Endothelial cell (in vitro differentiated cells): ENCODE measurements around the gene LEMD2. TPM values are rescaled to one million over a fixed set of nuclear protein-coding genes. Genes with fewer than 3 reads are reported as not detected.
A peak's percentile ranks its signal among the peaks of the same experiment; 100 is the strongest.

Experiments used
- DNase-seq: peaks from one replicate; pipeline ENCODE4 v3.0.0; 2021; ENCODE audit warnings: low spot score
- H3K27ac Mint-ChIP-seq: one replicate; pipeline ENCODE4 v1.8.0; 2021; ENCODE audit warnings: mixed read lengths, inconsistent platforms; ENCODE audit not compliant: unreplicated experiment
- H3K27me3 Mint-ChIP-seq: one replicate; pipeline ENCODE4 v1.8.0; 2021; ENCODE audit warnings: mild to moderate bottlenecking, moderate library complexity, mixed read lengths, inconsistent platforms; ENCODE audit not compliant: unreplicated experiment
- H3K36me3 Mint-ChIP-seq: one replicate; pipeline ENCODE4 v1.8.0; 2021; ENCODE audit warnings: mild to moderate bottlenecking, low read depth, mixed read lengths, inconsistent platforms; ENCODE audit not compliant: unreplicated experiment
- H3K4me1 Mint-ChIP-seq: one replicate; pipeline ENCODE4 v1.8.0; 2021; ENCODE audit warnings: mild to moderate bottlenecking, mixed read lengths, inconsistent platforms; ENCODE audit not compliant: unreplicated experiment
- H3K4me3 Mint-ChIP-seq: one replicate; pipeline ENCODE4 v1.8.0; 2021; ENCODE audit warnings: mild to moderate bottlenecking, mixed read lengths, inconsistent platforms; ENCODE audit not compliant: unreplicated experiment
- H3K9me3 Mint-ChIP-seq: one replicate; pipeline ENCODE4 v1.8.0; 2021; ENCODE audit warnings: mixed read lengths, inconsistent platforms; ENCODE audit not compliant: unreplicated experiment
- total RNA-seq: library from RNA; stranded (reverse); fragmentation: NEBNext Ultra II Directional; extraction: Animal tissue kit (Norgen Biotek cat#: 25700); gene quantifications from one replicate; pipeline ENCODE4 v1.2.1, GENCODE V29; 2021; ENCODE audit not compliant: unreplicated experiment
- TF ChIP-seq, protein P1 (sequence below): fragments of 200-600 bp; sonication (generic); IDR thresholded peaks from one replicate; pipeline ENCODE4 v1.5.0; 2021; ENCODE audit warnings: antibody characterized with exemption; ENCODE audit not compliant: unreplicated experiment

The LEMD2 gene
- total RNA-seq, 1 donor from 2014 or later, result 105 TPM

DNA sequence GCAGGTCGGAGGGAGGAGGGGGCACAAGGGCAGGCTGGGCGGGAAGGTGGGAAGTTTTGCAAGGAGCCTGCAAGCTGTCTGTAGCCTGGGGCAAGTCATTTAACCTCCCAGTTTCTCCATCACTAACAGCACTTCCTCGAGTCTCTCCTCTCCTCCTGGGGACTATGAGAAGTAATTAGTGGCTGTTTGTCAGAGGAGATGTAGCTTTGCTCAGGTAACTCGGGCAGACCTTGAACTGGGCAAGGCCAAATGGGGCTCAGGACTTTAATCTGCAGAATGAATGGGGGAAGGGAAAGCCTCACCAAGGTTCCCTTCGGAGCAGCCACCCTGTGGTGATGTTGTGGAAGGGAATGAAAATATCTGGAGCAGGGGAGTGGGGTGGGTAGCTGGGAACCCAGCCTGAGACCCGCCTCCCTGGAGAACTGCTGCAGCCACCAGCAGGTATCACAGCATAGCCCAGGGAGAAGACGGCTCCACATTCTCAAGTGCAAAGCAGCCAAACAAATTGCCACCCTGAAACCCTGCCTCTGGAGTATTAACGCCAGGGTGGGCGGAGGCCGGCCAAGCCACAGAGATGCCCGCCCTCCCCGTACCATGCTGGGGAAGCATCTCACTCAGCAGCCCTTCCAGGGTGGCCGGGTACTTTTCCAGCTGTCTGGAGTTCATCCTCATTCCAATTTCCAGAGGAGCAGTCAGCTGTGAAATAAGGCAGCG is 6.1 kb upstream of the LEMD2 start:
- Mint-ChIP-seq H3K36me3 (no peaks in the 10 kb centered on the region), H3K9me3 (no peaks in the 10 kb centered on the region), H3K27ac (no peak overlapping the region), H3K4me3 (no peak overlapping the region), H3K27me3 (peaks cover 8% of the 10 kb centered on the region), H3K4me1 (peaks cover 22% of the 10 kb centered on the region)
- DNase-seq, result no peak
- TF ChIP-seq, protein P1, sequence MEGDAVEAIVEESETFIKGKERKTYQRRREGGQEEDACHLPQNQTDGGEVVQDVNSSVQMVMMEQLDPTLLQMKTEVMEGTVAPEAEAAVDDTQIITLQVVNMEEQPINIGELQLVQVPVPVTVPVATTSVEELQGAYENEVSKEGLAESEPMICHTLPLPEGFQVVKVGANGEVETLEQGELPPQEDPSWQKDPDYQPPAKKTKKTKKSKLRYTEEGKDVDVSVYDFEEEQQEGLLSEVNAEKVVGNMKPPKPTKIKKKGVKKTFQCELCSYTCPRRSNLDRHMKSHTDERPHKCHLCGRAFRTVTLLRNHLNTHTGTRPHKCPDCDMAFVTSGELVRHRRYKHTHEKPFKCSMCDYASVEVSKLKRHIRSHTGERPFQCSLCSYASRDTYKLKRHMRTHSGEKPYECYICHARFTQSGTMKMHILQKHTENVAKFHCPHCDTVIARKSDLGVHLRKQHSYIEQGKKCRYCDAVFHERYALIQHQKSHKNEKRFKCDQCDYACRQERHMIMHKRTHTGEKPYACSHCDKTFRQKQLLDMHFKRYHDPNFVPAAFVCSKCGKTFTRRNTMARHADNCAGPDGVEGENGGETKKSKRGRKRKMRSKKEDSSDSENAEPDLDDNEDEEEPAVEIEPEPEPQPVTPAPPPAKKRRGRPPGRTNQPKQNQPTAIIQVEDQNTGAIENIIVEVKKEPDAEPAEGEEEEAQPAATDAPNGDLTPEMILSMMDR, result no peak

DNA sequence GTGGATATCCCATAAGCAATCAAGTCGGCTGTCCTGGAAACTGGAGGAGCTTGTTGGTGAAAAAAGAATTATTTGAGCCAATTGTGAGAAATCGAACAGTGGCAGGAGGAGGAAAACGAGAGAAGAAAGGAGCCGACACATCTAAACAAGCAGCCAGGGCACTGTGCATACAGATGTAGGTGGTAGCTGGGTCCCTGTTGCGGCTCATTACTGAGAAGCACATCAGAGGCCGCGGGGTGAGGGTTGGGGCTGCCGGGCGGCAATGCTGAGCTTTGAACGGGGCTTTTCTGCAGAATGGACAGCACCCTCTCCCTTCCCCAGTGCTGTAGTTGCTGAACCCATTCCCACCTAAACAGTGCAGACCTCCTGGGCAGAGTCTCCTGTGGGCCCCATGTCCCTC is 4.1 kb upstream of the LEMD2 start:
- no peak for DNase-seq
- Mint-ChIP-seq H3K4me1 (peaks cover 26% of the 10 kb centered on the region), H3K27me3 (peaks cover 11% of the 10 kb centered on the region), H3K9me3 (no peaks in the 10 kb centered on the region), H3K27ac (no peak overlapping the region), H3K36me3 (peaks cover 2% of the 10 kb centered on the region), H3K4me3 (peak overlapping the region; percentile 11)
- TF ChIP-seq, protein P1, result no peak

DNA sequence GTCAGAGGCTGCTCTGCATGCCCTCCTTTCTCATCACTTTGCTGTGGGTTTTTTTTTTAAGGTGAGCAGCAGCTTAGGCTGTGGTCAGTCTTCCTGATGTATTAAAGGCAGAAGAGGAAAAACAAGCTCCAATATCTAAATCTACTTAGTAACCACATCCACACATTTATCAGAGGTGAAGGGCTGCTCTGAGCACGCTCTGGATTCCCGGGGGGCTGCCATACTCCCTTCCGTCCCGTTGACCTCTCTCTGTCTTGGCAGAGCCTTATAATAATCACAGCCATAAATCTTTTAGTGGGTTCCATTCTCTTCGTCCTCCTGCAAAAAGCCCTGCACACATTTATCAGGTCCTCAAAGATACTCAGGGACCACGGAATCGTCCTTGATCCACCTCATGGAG is 2.7 kb upstream of the LEMD2 start:
- Mint-ChIP-seq H3K4me1 (peaks cover 37% of the 10 kb centered on the region), H3K4me3 (no peak overlapping the region), H3K27ac (no peak overlapping the region), H3K9me3 (no peaks in the 10 kb centered on the region), H3K36me3 (peaks cover 4% of the 10 kb centered on the region), H3K27me3 (peaks cover 16% of the 10 kb centered on the region)
- DNase-seq, result no peak
- TF ChIP-seq, protein P1, result no peak

DNA sequence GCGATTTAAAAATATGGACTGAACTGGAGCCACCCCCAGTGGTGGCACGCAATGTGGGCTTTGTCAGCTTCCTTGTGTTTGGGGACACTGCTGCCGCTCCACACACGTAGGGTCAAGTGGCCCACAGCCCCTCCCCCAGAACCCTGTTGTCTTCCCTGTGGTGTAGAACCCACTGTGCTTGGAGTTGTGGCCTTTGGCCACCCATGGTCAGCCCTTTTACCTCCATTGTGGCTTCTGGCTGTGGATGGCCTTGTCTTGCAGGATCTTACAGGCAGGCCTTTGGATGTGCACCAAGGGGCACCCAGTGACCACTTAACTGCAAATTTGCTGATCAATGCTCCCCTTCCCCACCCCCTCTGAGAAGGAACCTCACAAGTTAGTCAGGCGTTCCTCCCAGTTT is 2.0 kb upstream of the LEMD2 start:
- H3K4me3 Mint-ChIP-seq, result no peak overlapping the region
- peaks cover 16% of the 10 kb centered on the region for H3K27me3 Mint-ChIP-seq
- no peaks in the 10 kb centered on the region for H3K9me3 Mint-ChIP-seq
- peaks cover 4% of the 10 kb centered on the region for H3K36me3 Mint-ChIP-seq
- no peak overlapping the region for H3K27ac Mint-ChIP-seq
- peaks cover 44% of the 10 kb centered on the region for H3K4me1 Mint-ChIP-seq
- no peak for DNase-seq
- TF ChIP-seq, protein P1, result no peak

DNA sequence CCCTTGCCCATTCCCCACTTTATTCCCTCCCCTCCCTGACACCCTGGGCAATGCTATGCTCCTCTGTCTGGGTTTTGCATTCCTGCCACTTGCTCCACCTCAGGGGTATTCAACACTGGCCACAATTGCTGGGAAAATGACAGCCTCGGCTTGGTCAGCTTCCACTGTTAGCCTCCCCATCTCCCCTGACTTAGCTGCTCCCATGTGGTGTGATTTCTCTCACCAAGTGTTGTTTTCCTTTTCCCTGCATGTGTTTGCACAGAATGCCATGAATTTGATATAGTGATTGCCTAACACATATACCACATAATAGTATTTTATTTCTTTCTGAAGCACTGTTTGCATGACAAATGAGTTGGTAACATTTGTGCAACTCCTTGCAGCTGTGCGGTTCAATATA is 1.4 kb upstream of the LEMD2 start:
- no peaks in the 10 kb centered on the region for H3K9me3 Mint-ChIP-seq
- peaks cover 16% of the 10 kb centered on the region for H3K27me3 Mint-ChIP-seq
- H3K27ac Mint-ChIP-seq, result no peak overlapping the region
- peak overlapping the region; percentile 57 for H3K4me3 Mint-ChIP-seq
- TF ChIP-seq, protein P1, result no peak
- DNase-seq, result no peak
- H3K36me3 Mint-ChIP-seq, result peaks cover 4% of the 10 kb centered on the region
- peaks cover 50% of the 10 kb centered on the region for H3K4me1 Mint-ChIP-seq
